HG02885 (cell line): ENCODE results near the gene ANKRA2.
"Not testable (repeated sequence)": the region's sequence is repeated elsewhere in the genome, so short reads cannot be mapped to it uniquely, and the experiment has no call there.

Experiments
- ATAC-seq: cut with Tn5 transposase; IDR thresholded peaks from one replicate; pipeline ENCODE4 v1.9.1; 2021; ENCODE audit warnings: mild to moderate bottlenecking; ENCODE audit not compliant: unreplicated experiment, poor library complexity

ANKRA2 gene

DNA sequence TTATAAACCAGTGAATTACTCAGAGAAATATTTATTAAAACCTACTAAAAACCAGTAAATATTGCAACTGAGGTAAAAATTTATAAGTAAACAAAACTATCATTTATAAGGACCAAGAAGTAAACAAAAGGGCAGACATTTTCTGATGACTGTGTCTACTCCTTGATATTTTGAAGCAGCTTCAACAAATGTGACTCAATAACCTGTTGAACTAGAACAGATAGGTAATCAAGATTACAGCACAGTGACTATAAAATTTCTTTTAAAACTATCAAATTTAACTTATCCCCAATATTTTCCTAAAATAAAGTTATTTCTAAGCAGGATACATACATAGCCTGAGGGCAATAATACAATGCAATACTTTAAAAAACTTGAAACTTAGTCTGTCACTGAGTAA is 12.8 kb downstream of the ANKRA2 start:
- no peak for ATAC-seq

DNA sequence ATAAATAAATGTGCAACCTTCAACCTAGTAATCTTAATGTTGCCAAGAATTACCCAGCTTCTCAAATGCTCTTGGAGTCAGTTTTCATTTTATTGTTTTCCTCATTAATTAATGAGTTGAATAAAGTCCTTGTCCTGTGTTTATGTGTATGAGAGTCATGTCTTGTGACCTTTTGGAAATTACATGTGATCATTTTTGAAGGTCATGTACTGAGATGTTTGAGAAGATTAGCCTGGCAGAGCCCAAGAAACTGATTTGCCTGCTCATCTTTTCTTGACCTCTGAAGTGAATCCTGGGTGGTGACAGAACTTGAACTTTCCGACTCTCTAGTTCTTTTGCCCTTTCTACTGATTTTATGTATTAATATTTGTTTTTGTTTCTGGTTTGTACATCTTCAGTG is 15.4 kb downstream of the ANKRA2 start:
- no peak for ATAC-seq

DNA sequence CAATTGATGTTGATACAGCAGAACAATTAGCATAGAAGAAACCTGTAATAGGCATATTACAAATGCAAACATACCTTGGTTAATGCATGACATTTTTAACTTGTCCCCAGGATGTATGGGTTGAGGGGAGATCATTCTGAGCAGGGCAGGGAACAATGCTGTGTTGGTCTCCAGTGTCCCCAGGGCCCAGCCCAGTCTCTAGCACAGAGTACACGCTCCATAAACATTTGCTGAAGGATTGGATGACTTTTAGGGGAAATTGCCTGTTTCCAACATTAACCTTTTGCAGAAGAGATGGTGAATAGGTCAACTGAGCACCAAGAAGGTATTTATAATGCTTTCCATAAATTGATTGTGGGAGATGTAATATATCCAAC is 20.0 kb downstream of the ANKRA2 start:
- ATAC-seq: no peak

DNA sequence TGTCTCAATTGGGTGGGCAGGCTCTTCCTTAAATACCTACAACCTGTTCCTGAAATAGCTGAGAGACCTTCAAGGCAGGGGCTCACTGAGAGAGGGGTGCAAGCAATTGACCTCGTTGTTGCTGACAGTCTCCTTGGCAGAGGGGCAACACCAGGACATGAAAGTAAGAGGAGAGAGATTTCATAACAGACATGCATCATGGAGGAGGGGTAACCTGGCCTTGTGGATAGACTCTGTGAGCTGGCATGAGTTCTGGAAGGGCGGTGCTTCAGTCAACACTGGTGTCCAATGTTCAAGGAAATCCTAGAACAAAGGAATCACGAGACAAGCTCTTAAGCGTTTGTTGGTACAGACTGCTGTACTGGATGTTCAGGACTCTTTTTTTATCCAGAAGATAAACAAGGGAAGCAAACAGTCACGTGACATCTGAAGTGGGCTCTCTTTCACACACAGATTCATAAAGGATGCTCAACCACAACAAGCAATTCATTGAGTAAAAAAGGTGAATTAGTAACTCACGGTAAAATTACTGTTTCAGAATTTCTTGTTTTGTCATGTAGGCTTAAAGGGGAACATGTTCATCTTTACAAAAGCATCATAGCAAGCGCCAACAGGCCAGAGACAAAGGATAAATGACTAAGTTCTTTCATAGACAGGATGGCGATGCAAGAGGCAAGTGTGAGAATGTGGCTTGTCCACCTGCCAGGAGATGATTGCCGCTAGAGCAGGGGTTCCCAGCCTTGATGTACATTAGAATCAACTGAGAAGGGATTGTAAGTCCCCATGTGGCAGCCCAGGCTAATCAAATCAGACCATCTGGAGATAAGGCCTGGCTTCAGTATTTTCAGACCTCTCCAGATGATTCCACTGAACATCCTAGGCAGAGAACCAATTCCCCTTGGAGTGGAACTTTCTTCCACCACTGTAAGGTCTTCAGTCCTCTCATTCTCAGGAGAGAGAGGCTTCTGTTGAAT is 20.7 kb downstream of the ANKRA2 start:
- ATAC-seq: no peak

DNA sequence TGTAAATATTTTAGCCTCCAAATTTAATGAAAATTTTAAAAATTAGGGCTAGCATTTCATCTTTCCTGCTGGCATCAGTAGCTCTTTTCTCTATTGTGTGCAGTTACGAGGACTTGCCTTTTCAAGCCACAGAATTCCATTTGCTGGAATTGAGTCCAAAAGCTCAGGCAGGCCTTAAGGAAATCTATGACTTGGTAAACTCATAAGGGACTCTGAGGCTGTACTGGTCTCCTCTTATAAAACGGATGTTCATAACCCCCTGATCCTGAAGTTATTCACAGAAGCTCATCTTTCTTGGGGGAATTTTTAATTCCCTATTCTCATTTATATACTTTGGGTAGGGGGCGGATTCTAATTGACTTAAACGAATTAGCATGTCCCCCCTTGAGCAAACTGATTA is 23.4 kb downstream of the ANKRA2 start:
- no peak for ATAC-seq

DNA sequence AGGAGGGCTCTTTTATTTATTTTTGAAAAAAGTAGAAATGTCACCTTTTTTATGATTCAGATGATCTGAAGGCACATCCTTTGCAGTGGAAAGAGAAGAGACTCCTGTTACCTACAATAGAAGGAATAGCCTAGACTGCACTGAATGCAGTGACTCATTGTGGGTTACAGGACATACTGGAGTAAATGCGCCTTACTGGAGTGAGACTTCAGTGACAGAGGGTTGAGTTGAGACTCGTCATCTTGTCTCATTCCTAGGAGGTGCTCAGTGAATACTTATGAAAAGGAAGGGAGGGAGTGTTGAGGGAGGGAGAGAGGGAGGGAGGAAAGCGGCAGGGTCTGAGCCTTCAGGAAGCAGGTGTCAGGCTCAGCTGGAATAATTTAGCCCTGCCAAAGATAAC is 25.2 kb downstream of the ANKRA2 start:
- no peak for ATAC-seq

DNA sequence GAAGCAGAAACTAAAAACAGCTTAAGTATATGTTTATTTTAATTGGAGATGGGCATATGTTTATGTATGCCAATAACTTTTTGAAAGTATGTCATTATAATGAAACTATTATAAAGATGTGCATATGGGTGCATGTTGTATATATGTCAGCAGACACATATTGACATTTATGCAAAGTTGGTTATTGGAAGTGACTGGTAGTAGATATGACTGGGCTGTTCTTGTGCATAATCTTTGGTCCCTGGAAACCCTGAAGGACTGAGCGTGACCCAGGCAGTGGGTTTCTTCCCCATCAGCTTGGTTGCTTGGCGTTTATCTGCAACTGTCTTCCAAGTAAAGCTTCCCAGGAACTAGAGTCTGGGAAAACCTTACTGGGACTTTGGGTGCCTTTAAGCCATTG is 25.7 kb downstream of the ANKRA2 start:
- ATAC-seq: no peak

DNA sequence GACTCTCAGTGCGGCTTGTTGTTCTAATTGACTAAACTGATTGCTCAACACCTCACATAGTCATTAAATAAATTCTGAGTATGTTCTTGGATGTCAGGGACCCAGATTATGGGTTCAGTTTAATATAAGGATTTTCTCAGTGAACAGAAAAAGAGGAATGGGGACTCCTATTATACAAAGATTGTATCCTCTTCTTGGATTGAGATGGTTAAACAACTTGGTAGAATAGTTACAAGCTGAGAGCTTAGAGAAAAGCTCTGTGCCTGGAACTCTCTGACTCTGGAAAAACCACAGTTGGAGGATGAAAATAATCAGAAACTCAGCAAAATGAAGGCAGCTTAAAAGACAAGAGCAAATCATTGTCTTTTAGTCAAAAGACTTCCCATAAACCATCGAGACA is 30.5 kb downstream of the ANKRA2 start:
- no peak for ATAC-seq

DNA sequence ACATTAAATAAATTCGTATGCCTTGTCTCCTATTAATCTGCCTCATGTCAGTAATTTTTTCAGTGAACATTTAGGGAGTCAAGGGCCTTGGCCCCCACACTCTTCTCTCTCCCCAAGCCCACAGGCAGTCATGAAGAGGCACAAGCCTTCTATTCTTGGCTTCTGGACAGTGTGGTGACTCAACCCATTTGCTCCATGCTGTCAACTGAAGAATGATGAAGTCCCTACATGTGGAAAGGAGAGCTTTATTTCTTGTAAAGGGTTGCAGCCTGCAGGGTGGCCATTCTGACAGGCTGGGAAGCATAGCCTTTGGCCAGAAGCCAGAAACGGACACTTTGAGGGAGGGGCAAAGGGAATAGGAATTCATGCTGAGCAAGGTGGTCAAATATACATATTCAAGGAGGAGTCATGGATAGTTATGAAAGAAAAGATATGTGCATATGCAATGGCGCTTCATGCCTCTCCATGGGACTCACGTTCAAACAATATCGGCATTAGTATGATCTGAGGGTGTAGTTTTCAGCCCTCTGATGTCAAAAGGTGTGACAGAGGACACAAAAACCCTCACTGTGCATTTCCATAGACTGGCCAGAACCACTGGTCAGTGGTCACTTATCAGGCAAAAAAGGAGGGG is 31.3 kb downstream of the ANKRA2 start:
- ATAC-seq: no peak

DNA sequence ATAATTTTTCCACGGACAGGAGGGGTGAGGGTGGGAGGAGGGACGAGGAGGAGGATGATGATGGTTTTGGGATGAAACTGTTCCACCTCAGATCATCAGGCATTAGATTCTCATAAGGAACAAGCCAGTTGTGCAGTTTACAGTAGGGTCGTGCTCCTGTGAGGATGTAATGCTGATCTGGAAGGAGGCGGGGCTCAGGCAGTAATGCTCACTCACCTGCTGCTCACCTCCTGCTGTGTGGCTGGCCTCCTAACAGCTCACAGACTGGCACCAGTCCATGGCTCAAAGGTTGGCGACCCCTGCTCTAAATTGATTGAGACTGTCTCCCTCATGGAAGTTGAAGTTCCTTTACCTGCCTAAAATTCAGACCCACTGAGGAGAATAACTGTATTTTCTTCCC is 33.2 kb downstream of the ANKRA2 start:
- ATAC-seq: no peak

DNA sequence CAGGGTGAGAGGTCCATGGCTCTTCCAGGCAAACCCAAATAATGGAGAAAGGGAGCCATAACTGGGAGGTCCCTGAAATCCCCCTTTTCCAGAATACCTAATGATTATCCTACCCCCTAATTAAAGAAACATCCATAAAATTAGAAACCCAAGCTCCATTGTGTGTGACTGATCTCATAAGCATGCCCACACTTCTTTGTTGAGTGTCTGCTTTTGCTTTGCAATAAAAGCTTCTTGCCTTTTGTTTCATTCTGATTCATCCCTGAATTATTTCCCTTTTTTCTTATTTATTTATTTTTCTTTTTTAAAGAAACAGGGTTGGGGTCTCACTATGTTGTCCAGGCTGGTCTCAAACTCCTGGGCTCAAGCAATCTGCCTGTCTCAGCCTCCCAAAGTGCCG is 34.1 kb downstream of the ANKRA2 start:
- ATAC-seq: no peak

DNA sequence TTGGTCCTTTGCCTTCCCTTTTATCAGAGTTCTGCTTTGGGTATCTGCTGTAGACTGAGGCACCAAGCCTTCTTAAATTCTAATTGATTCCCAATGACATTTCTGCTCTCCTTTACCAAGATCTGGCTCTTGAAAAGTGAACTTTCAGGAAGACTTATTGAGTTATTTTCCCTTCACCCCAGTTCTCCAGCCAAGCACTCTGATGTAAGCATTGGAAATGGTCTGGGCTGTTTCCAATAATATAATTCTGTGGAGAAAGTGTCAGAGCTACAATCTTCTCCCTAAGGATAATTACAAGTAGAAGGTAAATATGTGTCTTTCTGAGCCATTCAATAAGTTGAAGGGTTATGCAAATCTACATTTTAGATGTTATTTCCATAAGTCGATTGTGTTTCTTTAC is 36.4 kb downstream of the ANKRA2 start:
- no peak for ATAC-seq

DNA sequence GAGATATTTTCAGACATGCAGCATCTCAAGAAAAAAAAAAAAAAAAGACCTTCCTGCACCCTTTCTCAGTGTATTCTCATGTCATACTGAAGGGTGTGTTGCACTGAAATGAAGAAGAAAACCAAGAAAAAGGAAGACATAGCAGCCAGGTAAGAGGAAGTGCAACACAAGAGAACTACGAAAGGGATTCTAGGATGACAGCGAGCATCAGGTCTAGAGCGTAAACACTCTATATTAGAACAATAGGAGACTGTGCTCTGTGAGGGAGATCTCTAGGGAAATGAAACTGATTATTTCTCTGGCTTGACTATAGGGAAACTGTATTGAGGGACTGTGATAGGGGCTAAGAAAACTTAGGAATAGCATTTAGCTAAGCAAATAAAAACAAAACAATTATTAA is 37.2 kb downstream of the ANKRA2 start:
- ATAC-seq: no peak

DNA sequence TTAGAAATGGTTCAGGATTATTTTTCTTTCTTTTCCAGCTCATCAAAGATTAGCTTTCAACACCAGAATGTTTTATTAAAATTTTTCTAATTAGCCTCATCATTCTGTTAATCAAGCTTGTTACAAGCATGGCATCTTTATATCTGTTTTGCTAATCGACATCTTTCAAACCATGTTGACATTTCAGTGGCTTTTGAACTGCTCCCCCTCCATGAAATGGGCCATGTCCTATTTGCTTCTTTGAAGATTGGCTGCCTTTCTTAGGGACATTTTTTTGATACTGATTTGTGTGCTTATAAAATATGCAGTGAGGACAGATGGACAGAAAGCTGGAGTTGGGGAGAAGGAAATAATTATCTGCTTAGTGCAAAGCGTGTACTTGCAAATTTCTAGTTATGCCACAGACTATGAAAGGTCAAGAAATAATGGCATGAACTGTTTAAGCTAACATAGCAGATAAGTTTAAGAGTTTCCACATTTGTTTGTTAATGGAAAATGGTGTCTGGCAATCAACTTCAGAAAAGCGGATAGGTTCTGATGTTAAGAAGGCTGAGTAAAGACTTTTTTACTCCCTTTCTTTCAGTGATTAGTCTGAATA is 39.7 kb downstream of the ANKRA2 start:
- no peak for ATAC-seq

DNA sequence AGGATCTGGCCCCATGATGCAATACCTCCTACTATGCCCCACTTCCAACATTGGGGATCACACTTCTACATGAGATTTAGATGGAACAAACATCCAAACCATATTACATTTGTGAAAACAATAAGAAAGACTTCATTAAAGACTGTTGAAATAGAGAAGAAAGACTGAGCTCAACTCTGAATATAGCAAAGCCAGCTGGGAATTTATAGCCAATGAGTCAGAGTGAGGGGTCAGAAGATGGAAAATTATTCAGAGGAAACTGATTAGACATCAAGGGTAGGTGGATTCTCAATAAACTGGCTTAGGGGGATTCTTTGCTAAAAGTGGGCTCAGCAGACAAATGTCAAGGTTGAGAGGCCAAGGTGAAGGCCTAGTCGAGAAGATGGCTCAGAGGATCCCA is 41.6 kb downstream of the ANKRA2 start:
- no peak for ATAC-seq

DNA sequence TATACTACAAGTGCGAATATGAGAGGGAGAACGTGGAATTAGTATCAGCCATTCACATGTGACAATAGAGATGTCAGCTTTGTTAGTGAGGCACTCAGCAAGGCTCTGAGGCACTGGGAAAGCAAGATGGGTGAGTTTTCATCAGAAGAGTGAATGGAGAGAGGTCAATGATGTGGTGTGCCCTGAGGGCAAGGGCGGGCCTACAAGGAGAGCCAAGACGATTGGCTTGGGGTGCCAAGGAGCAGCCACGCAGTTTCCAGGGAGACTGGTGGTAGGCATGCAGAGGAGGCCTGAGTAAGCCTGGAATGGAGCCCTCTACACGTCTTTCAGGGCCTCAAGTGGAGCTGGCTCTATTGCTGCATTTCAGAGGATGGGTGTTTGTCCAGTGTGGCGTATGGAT is 42.5 kb downstream of the ANKRA2 start:
- ATAC-seq: no peak

DNA sequence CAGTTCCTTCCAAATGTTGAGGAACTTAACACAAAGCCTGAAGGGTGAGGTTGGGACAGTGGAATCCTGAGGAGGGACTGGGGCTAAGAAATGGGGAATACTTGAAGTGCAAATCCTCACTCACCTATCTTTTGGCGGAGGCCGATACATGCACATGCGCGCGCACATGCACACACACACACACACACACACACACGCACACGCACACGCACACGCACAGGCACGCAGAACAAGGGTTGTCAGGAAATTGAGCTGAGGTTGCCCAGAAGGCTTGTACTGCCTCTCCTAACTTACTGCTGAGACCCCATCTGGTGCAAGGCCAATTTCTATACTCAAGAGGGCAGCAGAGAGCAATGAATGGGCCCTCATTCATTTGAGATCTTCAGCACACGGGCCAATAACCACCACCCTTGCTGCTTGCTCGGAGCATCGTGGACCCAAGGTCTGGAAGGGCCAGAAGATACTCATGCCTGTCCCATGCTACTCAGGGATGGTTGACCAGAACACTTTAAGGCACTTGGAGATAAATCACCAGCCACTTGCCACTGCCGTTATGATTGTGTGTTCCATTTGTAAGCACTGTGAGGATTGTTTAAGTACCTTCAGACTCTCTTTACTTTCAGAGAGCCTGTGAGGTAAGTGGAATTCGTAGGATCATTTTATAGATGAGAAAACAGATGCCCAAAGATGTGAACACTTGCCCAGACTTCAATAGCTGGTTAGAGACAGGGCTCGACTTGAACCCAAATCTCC is 45.7 kb downstream of the ANKRA2 start:
- peak; percentile 100 for ATAC-seq

DNA sequence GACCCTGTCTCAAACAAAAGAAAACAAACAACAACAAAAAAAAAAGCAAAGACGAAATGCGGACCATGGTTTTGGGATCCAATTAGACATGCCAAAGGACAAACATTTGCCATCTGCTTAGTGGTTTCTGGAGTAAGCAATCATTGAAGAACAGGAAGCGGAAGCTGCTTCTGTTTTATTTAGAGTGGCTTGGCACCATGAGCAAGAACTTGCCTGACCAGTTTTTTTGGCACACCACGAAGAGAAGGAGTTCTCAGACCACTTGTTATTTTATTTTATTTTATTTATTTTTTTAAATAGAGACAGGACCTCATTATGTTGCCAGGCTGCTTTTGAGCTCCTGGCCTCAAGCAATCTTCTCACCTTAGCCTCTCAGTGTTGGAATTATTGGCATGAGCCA is 50.2 kb downstream of the ANKRA2 start:
- ATAC-seq: no peak

DNA sequence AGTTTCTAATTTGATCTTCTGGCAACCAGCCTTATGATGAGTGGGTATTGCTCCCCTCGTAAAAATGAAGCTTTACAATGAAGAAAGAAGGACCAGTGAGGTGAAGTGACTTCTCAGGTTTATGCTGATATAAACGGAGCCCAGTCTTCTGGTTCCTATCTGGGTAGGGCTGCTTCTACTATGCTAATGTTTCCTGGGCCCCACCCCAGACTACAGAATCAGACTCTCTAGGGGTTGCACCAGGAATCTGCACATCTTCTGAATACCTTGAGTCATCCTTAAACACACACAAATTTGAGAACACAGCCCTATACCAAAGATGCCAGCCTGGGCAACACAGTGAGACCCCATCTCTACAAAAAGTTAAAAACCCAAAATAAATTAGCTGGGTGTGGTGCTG is 51.0 kb downstream of the ANKRA2 start:
- ATAC-seq: no peak

DNA sequence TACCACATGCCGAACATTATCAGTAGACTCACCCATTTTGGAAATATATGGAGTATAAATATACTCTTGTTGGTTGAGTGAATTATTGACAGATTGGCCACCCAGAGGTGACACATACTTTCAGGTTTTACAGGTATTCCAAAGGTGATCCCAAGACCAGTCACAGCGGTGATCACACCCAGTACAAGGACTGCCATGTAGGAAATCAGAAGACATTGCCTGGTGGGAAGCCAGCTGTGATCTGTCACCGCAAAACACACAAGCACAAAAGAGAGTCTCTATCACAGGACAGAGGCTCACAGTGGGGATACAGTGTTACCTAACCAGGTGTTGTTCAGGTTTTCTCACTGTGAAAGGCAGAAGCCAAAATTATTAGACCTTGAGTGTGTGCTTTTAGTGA is 51.4 kb downstream of the ANKRA2 start:
- no peak for ATAC-seq

DNA sequence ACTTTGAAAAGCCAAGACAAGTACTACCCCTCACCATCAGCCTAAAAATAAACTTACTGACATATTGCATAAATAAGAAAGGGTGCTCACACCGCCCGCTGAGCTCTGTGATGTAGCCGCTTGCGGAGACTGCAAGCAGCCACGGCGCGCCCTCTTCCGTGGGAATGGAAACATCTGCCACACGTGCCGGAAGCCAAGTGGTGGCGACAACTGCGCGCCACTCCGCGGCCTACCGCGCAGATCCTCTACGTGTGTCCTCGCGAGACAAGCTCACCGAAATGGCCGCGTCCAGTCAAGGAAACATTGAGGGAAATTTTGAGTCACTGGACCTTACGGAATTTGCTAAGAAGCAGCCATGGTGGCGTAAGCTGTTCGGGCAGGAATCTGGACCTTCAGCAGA is 56.9 kb downstream of the ANKRA2 start:
- not testable (repeated sequence) for ATAC-seq
